Smooth muscle cell (in vitro differentiated cells): ENCODE data around the gene SERPINB13. TPM values are rescaled to one million over a fixed set of nuclear protein-coding genes. Genes with fewer than 3 reads are reported as not detected.

Experiments used
- DNase-seq: peaks from one replicate; lab custom pipeline; 2025; ENCODE audit not compliant: unreplicated experiment; lab: John Stamatoyannopoulos, UW
- H2AFZ ChIP-seq: fragments of 200-600 bp; sonication (generic); 2 replicates; pipeline ENCODE4 v1.6.0; 2016; ENCODE audit warnings: antibody characterized with exemption, low read depth, mild to moderate bottlenecking
- H3F3A ChIP-seq: fragments of 200-600 bp; sonication (generic); 2 replicates; pipeline ENCODE4 v1.6.0; 2017; ENCODE audit warnings: antibody characterized with exemption, low read depth
- H3K27ac ChIP-seq: fragments of 200-600 bp; sonication (generic); 2 replicates; pipeline ENCODE4 v1.5.1; 2016; ENCODE audit warnings: low read depth, mild to moderate bottlenecking
- H3K27me3 ChIP-seq: fragments of 200-600 bp; sonication (generic); 2 replicates; pipeline ENCODE4 v1.6.1; 2016; ENCODE audit warnings: low read depth, mild to moderate bottlenecking
- H3K36me3 ChIP-seq: fragments of 200-600 bp; sonication (generic); 2 replicates; pipeline ENCODE4 v1.5.1; 2016; ENCODE audit warnings: low read depth
- H3K4me1 ChIP-seq: fragments of 200-600 bp; sonication (generic); 2 replicates; pipeline ENCODE4 v1.5.1; 2016; ENCODE audit warnings: low read depth
- H3K4me2 ChIP-seq: fragments of 200-600 bp; sonication (generic); 2 replicates; pipeline ENCODE4 v1.6.0; 2016; ENCODE audit warnings: mild to moderate bottlenecking
- H3K4me3 ChIP-seq: fragments of 200-600 bp; sonication (generic); 2 replicates; pipeline ENCODE4 v1.5.1; 2016; ENCODE audit warnings: mild to moderate bottlenecking
- H3K79me2 ChIP-seq: fragments of 200-600 bp; sonication (generic); 2 replicates; pipeline ENCODE4 v1.6.0; 2016; ENCODE audit warnings: low read depth, mild to moderate bottlenecking
- H3K9ac ChIP-seq: fragments of 200-600 bp; sonication (generic); 2 replicates; pipeline ENCODE4 v1.6.0; 2016; ENCODE audit warnings: low read depth
- H3K9me3 ChIP-seq: fragments of 200-600 bp; sonication (generic); replicated peaks from 2 replicates; pipeline ENCODE4 v1.5.1; 2016; ENCODE audit warnings: low read depth
- H4K20me1 ChIP-seq: fragments of 200-600 bp; sonication (generic); 2 replicates; pipeline ENCODE4 v1.6.0; 2016; ENCODE audit warnings: low read depth
- WGBS: methylation state at CpG from one replicate; pipeline ENCODE4 v1.1.7; 2016; ENCODE audit warnings: low lambda C conversion rate; 5-methylcytosine and 5-hydroxymethylcytosine counted together
- polyA plus RNA-seq: library from polyadenylated mRNA; unstranded; fragments of >200 nt; fragmentation: Nextera tagmentation; extraction: Ambion mirVana; gene quantifications from 2 replicates; pipeline ENCODE4 v1.2.1, GENCODE V29; 2016
- total RNA-seq: library from RNA; depleted of rRNA; stranded (reverse); fragments of >200 nt; gene quantifications from 2 replicates; pipeline ENCODE4 v1.2.3, GENCODE V29; 2014
- TF ChIP-seq, protein P1 (sequence below): fragments of 200-600 bp; sonication (generic); IDR thresholded peaks from 2 replicates; pipeline ENCODE4 v1.5.1; 2017; ENCODE audit warnings: borderline replicate concordance, mild to moderate bottlenecking, antibody characterized with exemption; ENCODE audit not compliant: insufficient read depth, poor library complexity, severe bottlenecking

SERPINB13 gene
- total and polyA plus RNA-seq, 2 experiments from 2014 or later, result 12.5 to 103 TPM

DNA sequence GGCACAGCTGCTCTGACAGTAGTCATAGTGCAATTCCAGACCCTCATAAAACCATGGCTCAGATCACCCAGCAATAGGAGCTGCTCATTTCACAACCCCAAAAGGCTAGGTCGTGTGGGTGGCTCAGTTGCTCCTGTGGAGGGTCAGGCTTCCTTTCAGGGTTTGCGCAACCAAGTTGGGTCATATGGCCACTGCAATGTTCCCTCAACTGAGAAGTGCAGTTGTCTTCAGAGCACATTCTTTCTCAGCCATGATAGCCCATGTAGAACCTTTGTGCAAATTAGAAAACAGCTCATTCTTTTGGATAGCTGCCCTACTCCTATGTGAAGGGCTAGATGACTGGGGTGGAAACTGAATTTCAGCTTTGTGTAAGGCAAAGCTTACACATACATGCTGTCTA lies 3.2 kb downstream of the SERPINB13 start:
- no peaks in the 10 kb centered on the region for H3F3A ChIP-seq
- TF ChIP-seq, protein P1, sequence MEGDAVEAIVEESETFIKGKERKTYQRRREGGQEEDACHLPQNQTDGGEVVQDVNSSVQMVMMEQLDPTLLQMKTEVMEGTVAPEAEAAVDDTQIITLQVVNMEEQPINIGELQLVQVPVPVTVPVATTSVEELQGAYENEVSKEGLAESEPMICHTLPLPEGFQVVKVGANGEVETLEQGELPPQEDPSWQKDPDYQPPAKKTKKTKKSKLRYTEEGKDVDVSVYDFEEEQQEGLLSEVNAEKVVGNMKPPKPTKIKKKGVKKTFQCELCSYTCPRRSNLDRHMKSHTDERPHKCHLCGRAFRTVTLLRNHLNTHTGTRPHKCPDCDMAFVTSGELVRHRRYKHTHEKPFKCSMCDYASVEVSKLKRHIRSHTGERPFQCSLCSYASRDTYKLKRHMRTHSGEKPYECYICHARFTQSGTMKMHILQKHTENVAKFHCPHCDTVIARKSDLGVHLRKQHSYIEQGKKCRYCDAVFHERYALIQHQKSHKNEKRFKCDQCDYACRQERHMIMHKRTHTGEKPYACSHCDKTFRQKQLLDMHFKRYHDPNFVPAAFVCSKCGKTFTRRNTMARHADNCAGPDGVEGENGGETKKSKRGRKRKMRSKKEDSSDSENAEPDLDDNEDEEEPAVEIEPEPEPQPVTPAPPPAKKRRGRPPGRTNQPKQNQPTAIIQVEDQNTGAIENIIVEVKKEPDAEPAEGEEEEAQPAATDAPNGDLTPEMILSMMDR, result no peak
- H3K9ac ChIP-seq, result no peak overlapping the region
- 69% methylated on average over 2 of the region's 2 CpGs for WGBS
- H3K4me2 ChIP-seq, result no peak overlapping the region
- H3K27me3 ChIP-seq, result no peaks in the 10 kb centered on the region
- H3K4me3 ChIP-seq, result no peak overlapping the region
- no peak overlapping the region for H3K27ac ChIP-seq
- no peaks in the 10 kb centered on the region for H3K9me3 ChIP-seq
- H4K20me1 ChIP-seq, result no peaks in the 10 kb centered on the region
- H2AFZ ChIP-seq, result no peak overlapping the region
- no peaks in the 10 kb centered on the region for H3K79me2 ChIP-seq
- no peak for DNase-seq
- H3K36me3 ChIP-seq, result no peaks in the 10 kb centered on the region
- H3K4me1 ChIP-seq, result no peaks in the 10 kb centered on the region

DNA sequence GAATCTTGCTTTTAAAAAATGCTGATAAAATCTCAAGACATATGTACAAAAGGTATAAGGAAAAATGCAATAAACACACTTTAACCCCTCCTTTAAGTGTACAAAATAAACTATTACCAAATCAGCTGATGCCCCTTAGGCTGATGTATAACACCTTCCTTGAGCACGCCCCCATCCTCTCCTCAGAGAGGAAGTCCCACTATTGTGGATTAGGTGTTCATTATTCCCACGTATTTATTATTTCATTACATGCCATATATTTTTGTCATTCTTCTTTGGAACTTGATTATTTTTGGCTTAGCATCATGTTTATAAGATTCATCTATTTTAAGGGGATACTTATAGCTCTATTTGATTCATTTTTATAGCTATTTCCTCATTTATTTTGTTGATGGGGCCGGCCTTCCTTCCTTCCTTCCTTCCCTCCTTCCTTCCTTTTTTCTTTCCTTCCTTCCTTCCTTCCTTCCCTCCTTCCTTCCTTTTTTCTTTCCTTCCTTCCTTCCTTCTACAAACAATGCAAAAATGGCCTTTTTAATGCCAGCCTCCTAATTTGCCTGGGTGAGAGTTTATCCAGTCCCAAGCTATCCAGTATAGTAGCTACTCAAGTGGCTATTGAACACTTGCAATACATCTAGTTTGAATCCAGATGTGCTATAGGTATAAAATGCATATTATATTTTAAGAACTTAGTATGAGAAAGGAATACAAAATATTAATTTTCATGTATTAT lies 4.0 kb downstream of the SERPINB13 start:
- no peak for DNase-seq
- no peaks in the 10 kb centered on the region for H3K36me3 ChIP-seq
- no peaks in the 10 kb centered on the region for H3F3A ChIP-seq
- no peaks in the 10 kb centered on the region for H3K9me3 ChIP-seq
- over 99% methylated on average over 3 of the region's 3 CpGs for WGBS
- TF ChIP-seq, protein P1, result no peak
- H3K4me3 ChIP-seq, result no peak overlapping the region
- no peak overlapping the region for H3K9ac ChIP-seq
- H4K20me1 ChIP-seq, result no peaks in the 10 kb centered on the region
- H3K4me2 ChIP-seq, result no peak overlapping the region
- H3K79me2 ChIP-seq, result no peaks in the 10 kb centered on the region
- H2AFZ ChIP-seq, result no peak overlapping the region
- no peaks in the 10 kb centered on the region for H3K4me1 ChIP-seq
- no peaks in the 10 kb centered on the region for H3K27me3 ChIP-seq
- H3K27ac ChIP-seq, result no peak overlapping the region

DNA sequence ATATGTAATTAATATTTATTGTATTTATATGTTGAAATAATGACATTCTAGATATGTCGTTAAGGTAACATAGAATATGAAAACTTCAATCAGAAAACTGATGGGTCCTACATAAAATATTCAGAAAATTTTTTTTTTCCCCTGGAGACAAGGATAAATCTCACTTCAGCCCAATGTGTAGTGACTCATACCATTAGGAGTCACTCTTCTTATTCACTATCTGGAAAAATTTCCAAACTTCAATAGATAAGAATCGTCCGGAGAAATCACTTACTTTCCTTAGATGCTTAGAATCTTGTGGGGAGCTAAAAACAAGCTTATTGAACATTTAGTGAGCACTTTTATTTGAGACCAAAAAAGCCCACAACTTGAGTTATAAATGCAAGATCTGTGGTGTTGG lies 4.6 kb downstream of the SERPINB13 start:
- Histone ChIP-seq H3K9me3 (no peaks in the 10 kb centered on the region), H3K36me3 (no peaks in the 10 kb centered on the region), H3K4me3 (no peak overlapping the region), H2AFZ (no peak overlapping the region), H3F3A (no peaks in the 10 kb centered on the region), H3K4me2 (no peak overlapping the region), H3K79me2 (no peaks in the 10 kb centered on the region), H3K27me3 (no peaks in the 10 kb centered on the region), H4K20me1 (no peaks in the 10 kb centered on the region), H3K4me1 (no peaks in the 10 kb centered on the region), H3K27ac (no peak overlapping the region), H3K9ac (no peak overlapping the region)
- DNase-seq, result no peak
- TF ChIP-seq, protein P1, result no peak
- 46% methylated on average over 3 of the region's 3 CpGs for WGBS

DNA sequence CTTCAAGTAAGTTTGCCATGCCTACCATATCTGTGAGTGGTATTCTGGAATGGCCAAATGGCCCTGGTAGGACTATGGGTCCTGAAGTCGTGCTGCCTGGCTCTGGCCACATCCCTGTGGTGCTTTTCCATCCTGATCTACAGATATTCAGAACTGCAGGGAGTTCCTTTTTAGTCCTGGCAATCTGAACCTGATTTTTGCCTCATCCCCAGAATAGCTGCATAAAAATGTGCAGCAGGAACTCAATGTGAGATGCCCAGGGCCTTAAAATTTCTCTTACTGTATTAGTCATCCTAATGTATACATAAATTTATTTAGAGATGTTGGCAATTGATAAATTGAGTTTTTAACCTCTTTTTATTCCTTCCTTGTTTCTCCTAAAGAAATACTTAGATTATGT lies 5.3 kb downstream of the SERPINB13 start:
- Histone ChIP-seq H3K4me3 (no peak overlapping the region), H3K36me3 (no peaks in the 10 kb centered on the region), H3K9ac (no peak overlapping the region), H3K4me2 (no peak overlapping the region), H3K4me1 (no peaks in the 10 kb centered on the region), H3K27me3 (no peaks in the 10 kb centered on the region), H3K79me2 (no peaks in the 10 kb centered on the region), H3K27ac (no peak overlapping the region), H3K9me3 (no peaks in the 10 kb centered on the region), H4K20me1 (no peaks in the 10 kb centered on the region), H2AFZ (no peak overlapping the region), H3F3A (no peaks in the 10 kb centered on the region)
- 73% methylated on average over 1 of the region's 1 CpG for WGBS
- no peak for DNase-seq
- TF ChIP-seq, protein P1, result no peak
